WTC11 (cell line): ENCODE measurements around the gene KCNN4. TPM values are rescaled to one million over a fixed set of nuclear protein-coding genes. Genes with fewer than 3 reads are reported as not detected.

Experiments
- ATAC-seq: fragments of 200-7000 bp; cut with Tn5 transposase; 2 replicates; pipeline ENCODE4 v1.10.0; 2021; ENCODE audit warnings: mild to moderate bottlenecking, moderate library complexity
- CTCF ChIA-PET: fragments of 300-600 bp; sonication (Branson Sonifier 250); formaldehyde crosslinking; loops from one replicate; lab custom pipeline; 2021; ENCODE audit warnings: antibody characterized with exemption; lab: Charles Lee
- POLR2A ChIA-PET: fragments of 350-600 bp; sonication (Branson Sonifier 250); formaldehyde crosslinking; loops from one replicate; lab custom pipeline; 2021; ENCODE audit warnings: antibody characterized with exemption; lab: Charles Lee
- DNase-seq: peaks from one replicate; pipeline ENCODE4 v3.0.0; 2021; ENCODE audit warnings: low spot score
- H3K27ac Mint-ChIP-seq: 2 replicates; pipeline ENCODE4 v1.8.0; 2021; ENCODE audit warnings: mixed read lengths
- H3K27me3 Mint-ChIP-seq: 2 replicates; pipeline ENCODE4 v1.8.0; 2021; ENCODE audit warnings: low read depth, mild to moderate bottlenecking, moderate library complexity, mixed read lengths
- H3K36me3 Mint-ChIP-seq: 2 replicates; pipeline ENCODE4 v1.8.0; 2021; ENCODE audit warnings: mixed read lengths
- H3K4me1 Mint-ChIP-seq: 2 replicates; pipeline ENCODE4 v1.8.0; 2022; ENCODE audit warnings: mixed read lengths
- H3K4me3 Mint-ChIP-seq: 2 replicates; pipeline ENCODE4 v1.8.0; 2021; ENCODE audit warnings: mild to moderate bottlenecking, moderate library complexity, mixed read lengths
- H3K9me3 Mint-ChIP-seq: 2 replicates; pipeline ENCODE4 v1.8.0; 2021; ENCODE audit warnings: mixed read lengths
- ATF6 ChIP-seq: sonication (generic); formaldehyde crosslinking; IDR thresholded peaks from 2 replicates; pipeline ENCODE4 v1.8.1; 2023; ENCODE audit warnings: mild to moderate bottlenecking, missing genetic modification reagents
- EMX1 ChIP-seq: fragments of 250-450 bp; sonication (Bioruptor Pico); IDR thresholded peaks from 2 replicates; pipeline ENCODE4 v1.8.0; 2021; ENCODE audit warnings: mild to moderate bottlenecking
- ETV6 ChIP-seq: sonication (generic); formaldehyde crosslinking; IDR thresholded peaks from 2 replicates; pipeline ENCODE4 v1.8.1; 2022; ENCODE audit warnings: mild to moderate bottlenecking, missing genetic modification reagents
- FOXK1 ChIP-seq: sonication (generic); formaldehyde crosslinking; IDR thresholded peaks from 2 replicates; pipeline ENCODE4 v1.8.0; 2022; ENCODE audit warnings: mild to moderate bottlenecking, moderate library complexity, missing genetic modification reagents
- JUN ChIP-seq: sonication (generic); formaldehyde crosslinking; IDR thresholded peaks from 2 replicates; pipeline ENCODE4 v1.8.0; 2023; ENCODE audit warnings: mild to moderate bottlenecking, missing genetic modification reagents
- KAT7 ChIP-seq: sonication (generic); formaldehyde crosslinking; IDR thresholded peaks from 2 replicates; pipeline ENCODE4 v1.8.1; 2023; ENCODE audit warnings: missing genetic modification reagents, mild to moderate bottlenecking, borderline replicate concordance
- NFATC4 ChIP-seq: fragments of 250-450 bp; sonication (Bioruptor Pico); IDR thresholded peaks from 2 replicates; pipeline ENCODE4 v1.9.0; 2021; ENCODE audit warnings: mild to moderate bottlenecking
- NFYB ChIP-seq: sonication (generic); formaldehyde crosslinking; conservative IDR thresholded peaks from 2 replicates; pipeline ENCODE4 v1.8.0; 2022; ENCODE audit warnings: low read depth, missing genetic modification reagents
- NR3C1 ChIP-seq: sonication (generic); formaldehyde crosslinking; conservative IDR thresholded peaks from 2 replicates; pipeline ENCODE4 v1.8.1; 2023; ENCODE audit warnings: low read depth, mild to moderate bottlenecking, missing genetic modification reagents
- OVOL2 ChIP-seq: fragments of 250-450 bp; sonication (Bioruptor Pico); IDR thresholded peaks from 2 replicates; pipeline ENCODE4 v1.9.0; 2021; ENCODE audit warnings: mild to moderate bottlenecking, borderline replicate concordance
- SMAD3 ChIP-seq: sonication (generic); formaldehyde crosslinking; IDR thresholded peaks from 2 replicates; pipeline ENCODE4 v1.8.0; 2022; ENCODE audit warnings: missing genetic modification reagents, mild to moderate bottlenecking, borderline replicate concordance
- SP1 ChIP-seq: sonication (generic); formaldehyde crosslinking; conservative IDR thresholded peaks from 2 replicates; pipeline ENCODE4 v1.8.1; 2022; ENCODE audit warnings: missing genetic modification reagents
- TEAD4 ChIP-seq: sonication (generic); formaldehyde crosslinking; IDR thresholded peaks from 2 replicates; pipeline ENCODE4 v1.8.0; 2022; ENCODE audit warnings: mild to moderate bottlenecking, missing genetic modification reagents
- USF2 ChIP-seq: sonication (generic); formaldehyde crosslinking; IDR thresholded peaks from 2 replicates; pipeline ENCODE4 v1.8.1; 2023; ENCODE audit warnings: mild to moderate bottlenecking, missing genetic modification reagents, moderate library complexity
- ZNF232 ChIP-seq: sonication (generic); formaldehyde crosslinking; IDR thresholded peaks from 2 replicates; pipeline ENCODE4 v1.8.0; 2022; ENCODE audit warnings: mild to moderate bottlenecking, missing genetic modification reagents
- ZNF317 ChIP-seq: sonication (generic); formaldehyde crosslinking; IDR thresholded peaks from 2 replicates; pipeline ENCODE4 v1.8.1; 2023; ENCODE audit warnings: low read depth, mild to moderate bottlenecking, moderate library complexity, missing genetic modification reagents, borderline replicate concordance
- ZNF396 ChIP-seq: fragments of 250-450 bp; sonication (Bioruptor Pico); IDR thresholded peaks from 2 replicates; pipeline ENCODE4 v1.8.0; 2021; ENCODE audit warnings: mild to moderate bottlenecking, moderate library complexity, borderline replicate concordance
- ZNF425 ChIP-seq: fragments of 250-450 bp; sonication (Bioruptor Pico); conservative IDR thresholded peaks from 2 replicates; pipeline ENCODE4 v1.9.0; 2021; ENCODE audit warnings: mild to moderate bottlenecking
- total RNA-seq: library from RNA; stranded (reverse); gene quantifications from 3 replicates; pipeline ENCODE4 v1.2.3, GENCODE V29; 2021
- TF ChIP-seq, protein P1 (sequence below): sonication (generic); formaldehyde crosslinking; IDR thresholded peaks from 2 replicates; pipeline ENCODE4 v1.8.0; 2022; ENCODE audit warnings: mild to moderate bottlenecking, missing genetic modification reagents
- TF ChIP-seq, protein P2 (sequence below): sonication (generic); formaldehyde crosslinking; IDR thresholded peaks from 2 replicates; pipeline ENCODE4 v1.8.0; 2023; ENCODE audit warnings: missing genetic modification reagents, mild to moderate bottlenecking, borderline replicate concordance

KCNN4 gene
- total RNA-seq, 1 experiment from 2014 or later = 0.98 TPM

DNA sequence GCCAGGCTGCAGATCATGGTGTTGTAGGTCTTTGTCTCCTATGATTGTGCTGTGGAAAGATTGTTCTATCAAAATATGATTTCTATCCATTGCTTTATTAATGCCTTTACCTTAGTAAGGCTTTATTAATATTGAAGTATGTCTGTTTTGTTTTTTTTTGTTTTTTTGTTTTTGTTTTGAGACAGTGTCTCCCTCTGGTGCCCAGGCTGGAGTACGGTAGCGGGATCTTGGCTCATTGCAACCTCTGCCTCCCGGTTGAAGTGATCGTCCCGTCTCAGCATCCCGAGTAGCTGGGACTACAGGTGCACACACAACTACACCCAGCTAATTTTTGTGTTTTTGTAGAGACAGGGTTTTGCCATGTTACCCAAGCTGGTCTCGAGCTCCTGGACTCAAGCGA is 57.2 kb downstream of the KCNN4 start:
- Mint-ChIP-seq H3K4me1 (no peaks in the 10 kb centered on the region), H3K9me3 (no peaks in the 10 kb centered on the region), H3K27me3 (no peaks in the 10 kb centered on the region), H3K27ac (no peak overlapping the region), H3K36me3 (0 out of 2 replicates have a peak, but pooled peaks cover 2% of the 10 kb centered on the region), H3K4me3 (no peak overlapping the region)
- no peak for DNase-seq
- ATAC-seq = no peak
- TF ChIP-seq TEAD4 (CRISPR knock-in tag) = no peak
- no peak for TF ChIP-seq EMX1 (CRISPR knock-in tag)
- TF ChIP-seq SMAD3 (CRISPR knock-in tag) = no peak
- no peak for TF ChIP-seq NR3C1
- TF ChIP-seq ATF6 (CRISPR knock-in tag) = no peak
- no peak for TF ChIP-seq NFATC4
- TF ChIP-seq, protein P1, sequence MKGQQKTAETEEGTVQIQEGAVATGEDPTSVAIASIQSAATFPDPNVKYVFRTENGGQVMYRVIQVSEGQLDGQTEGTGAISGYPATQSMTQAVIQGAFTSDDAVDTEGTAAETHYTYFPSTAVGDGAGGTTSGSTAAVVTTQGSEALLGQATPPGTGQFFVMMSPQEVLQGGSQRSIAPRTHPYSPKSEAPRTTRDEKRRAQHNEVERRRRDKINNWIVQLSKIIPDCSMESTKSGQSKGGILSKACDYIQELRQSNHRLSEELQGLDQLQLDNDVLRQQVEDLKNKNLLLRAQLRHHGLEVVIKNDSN (CRISPR knock-in tag) = no peak
- no peak for TF ChIP-seq NFYB (CRISPR knock-in tag)
- TF ChIP-seq ETV6 = no peak
- no peak for TF ChIP-seq JUN (CRISPR knock-in tag)
- ChIA-PET POLR2A (no interaction called here), CTCF (interaction anchor here (0.6 to 1.4 kb wide), 10 partner anchors 20 to 188 kb away, joined by 3 to 7 read pairs (median 4); partner anchors contain the start of genes PLAUR and ZNF428)

DNA sequence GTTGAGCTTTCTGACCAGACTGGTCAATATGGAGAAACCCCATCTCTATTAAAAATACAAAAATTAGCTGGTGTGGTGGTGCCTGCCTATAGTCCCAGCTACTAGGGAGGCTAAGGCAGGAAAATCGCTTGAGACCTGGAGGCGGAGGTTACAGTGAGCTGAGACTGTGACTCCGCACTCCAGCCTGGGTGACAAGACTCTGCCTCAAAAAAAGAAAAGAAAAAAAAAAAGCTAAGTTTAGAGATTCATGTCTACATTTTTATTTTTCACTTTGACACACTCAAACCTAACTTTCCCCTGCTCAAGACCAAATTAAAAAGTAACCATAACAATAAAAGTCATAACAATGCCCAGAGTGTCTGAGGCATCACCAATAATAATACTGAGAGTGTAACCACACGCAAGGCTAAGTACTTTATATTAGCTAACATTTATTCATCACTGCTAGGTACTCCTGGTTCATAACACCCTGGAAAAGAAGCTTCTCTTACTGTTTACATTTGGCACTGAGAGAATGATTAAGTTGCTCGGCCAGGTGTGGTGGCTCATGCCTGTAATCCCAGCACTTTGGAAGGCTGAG is 59.2 kb downstream of the KCNN4 start:
- no peak overlapping the region for H3K4me3 Mint-ChIP-seq
- ATAC-seq = no peak
- TF ChIP-seq ZNF425 (CRISPR knock-in tag) = no peak
- no peak for TF ChIP-seq USF2
- no peak for TF ChIP-seq ZNF396 (CRISPR knock-in tag)
- TF ChIP-seq, protein P2, sequence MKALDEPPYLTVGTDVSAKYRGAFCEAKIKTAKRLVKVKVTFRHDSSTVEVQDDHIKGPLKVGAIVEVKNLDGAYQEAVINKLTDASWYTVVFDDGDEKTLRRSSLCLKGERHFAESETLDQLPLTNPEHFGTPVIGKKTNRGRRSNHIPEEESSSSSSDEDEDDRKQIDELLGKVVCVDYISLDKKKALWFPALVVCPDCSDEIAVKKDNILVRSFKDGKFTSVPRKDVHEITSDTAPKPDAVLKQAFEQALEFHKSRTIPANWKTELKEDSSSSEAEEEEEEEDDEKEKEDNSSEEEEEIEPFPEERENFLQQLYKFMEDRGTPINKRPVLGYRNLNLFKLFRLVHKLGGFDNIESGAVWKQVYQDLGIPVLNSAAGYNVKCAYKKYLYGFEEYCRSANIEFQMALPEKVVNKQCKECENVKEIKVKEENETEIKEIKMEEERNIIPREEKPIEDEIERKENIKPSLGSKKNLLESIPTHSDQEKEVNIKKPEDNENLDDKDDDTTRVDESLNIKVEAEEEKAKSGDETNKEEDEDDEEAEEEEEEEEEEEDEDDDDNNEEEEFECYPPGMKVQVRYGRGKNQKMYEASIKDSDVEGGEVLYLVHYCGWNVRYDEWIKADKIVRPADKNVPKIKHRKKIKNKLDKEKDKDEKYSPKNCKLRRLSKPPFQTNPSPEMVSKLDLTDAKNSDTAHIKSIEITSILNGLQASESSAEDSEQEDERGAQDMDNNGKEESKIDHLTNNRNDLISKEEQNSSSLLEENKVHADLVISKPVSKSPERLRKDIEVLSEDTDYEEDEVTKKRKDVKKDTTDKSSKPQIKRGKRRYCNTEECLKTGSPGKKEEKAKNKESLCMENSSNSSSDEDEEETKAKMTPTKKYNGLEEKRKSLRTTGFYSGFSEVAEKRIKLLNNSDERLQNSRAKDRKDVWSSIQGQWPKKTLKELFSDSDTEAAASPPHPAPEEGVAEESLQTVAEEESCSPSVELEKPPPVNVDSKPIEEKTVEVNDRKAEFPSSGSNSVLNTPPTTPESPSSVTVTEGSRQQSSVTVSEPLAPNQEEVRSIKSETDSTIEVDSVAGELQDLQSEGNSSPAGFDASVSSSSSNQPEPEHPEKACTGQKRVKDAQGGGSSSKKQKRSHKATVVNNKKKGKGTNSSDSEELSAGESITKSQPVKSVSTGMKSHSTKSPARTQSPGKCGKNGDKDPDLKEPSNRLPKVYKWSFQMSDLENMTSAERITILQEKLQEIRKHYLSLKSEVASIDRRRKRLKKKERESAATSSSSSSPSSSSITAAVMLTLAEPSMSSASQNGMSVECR (CRISPR knock-in tag) = no peak
- TF ChIP-seq OVOL2 = no peak
- TF ChIP-seq SP1 = no peak
- TF ChIP-seq KAT7 (CRISPR knock-in tag) = no peak
- no peak for TF ChIP-seq ZNF232 (CRISPR knock-in tag)
- TF ChIP-seq FOXK1 (CRISPR knock-in tag) = no peak
- no peak for TF ChIP-seq ZNF317 (CRISPR knock-in tag)
- TF ChIP-seq, all 79 proteins: peak for 0
- Mint-ChIP-seq H3K27me3 (no peaks in the 10 kb centered on the region), H3K4me1 (no peaks in the 10 kb centered on the region), H3K27ac (no peak overlapping the region), H3K9me3 (no peaks in the 10 kb centered on the region), H3K36me3 (no peaks in the 10 kb centered on the region)
- POLR2A ChIA-PET = interaction anchor here (0.6 to 0.7 kb wide), 2 partner anchors 53 to 224 kb away, joined by 3 read pairs; no protein-coding TSS in a partner anchor
- CTCF ChIA-PET = interaction anchor here (0.8 to 1.9 kb wide), 5 partner anchors 22 to 78 kb away, joined by 3 to 7 read pairs (median 5); no protein-coding TSS in a partner anchor
- DNase-seq = no peak
